Adrenal gland (tissue), 5 donors: ENCODE measurements around the gene KRTAP5-11.
"Not testable (repeated sequence)": the region's sequence is repeated elsewhere in the genome, so short reads cannot be mapped to it uniquely, and the experiment has no call there.

ENCODE experiments used
- POLR2A ChIP-seq, 2 donors: fragments of 450-650 bp; IDR thresholded peaks; one replicate each; pipeline ENCODE4 v1.6.1; 2017; ENCODE audit warnings: antibody characterized with exemption in 2 of 2, mild to moderate bottlenecking in 2 of 2, moderate library complexity in 1 of 2
- TF ChIP-seq, protein P1 (sequence below), 6 experiments: fragments of 450-650 bp in 4 of 6; fragments of 200-600 bp in 2 of 6; sonication (generic) in 1 of 6; IDR thresholded peaks; 1 replicate in 5 of 6; 2 replicates in 1 of 6; pipeline versions ENCODE4 v1.5.1 to v1.8.0; 2016 to 2021; ENCODE audit warnings: antibody characterized with exemption in 6 of 6, mild to moderate bottlenecking in 2 of 6, moderate library complexity in 1 of 6
- donor health status: DM: no; HTN: no; CAD: no.

DNA sequence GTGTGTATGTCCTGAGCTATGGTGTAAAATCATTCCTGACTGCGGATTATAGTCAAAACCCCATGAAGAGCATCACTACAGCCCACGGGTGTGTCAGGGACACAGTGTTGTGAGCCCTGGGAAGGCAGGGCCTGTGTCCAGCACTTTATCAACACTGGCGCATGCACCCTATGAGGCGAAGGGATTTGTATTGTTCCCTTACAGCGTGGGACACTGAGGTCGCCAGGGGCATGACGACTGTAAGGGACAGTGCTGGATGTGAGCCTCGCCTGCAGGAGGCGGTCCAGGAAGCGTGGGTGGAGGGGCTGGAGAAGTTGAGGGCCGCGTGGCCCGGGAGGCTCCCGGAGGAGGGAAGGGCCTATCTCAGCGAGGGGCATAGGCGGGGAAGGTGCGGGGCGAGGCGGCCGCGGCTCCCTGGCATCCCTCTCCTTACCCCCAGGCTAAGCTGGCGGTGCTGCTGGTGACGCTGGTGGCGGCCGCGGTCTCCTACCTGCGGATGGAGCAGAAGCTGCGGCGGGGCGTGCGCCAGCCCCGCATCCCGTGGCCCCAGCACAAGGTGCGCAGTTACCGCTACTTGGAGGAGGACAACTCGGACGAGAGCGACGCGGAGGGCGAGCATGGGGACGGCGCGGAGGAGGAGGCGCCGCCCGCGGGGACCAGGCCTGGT lies 24.3 kb upstream of the KRTAP5-11 start:
- TF ChIP-seq, protein P1, sequence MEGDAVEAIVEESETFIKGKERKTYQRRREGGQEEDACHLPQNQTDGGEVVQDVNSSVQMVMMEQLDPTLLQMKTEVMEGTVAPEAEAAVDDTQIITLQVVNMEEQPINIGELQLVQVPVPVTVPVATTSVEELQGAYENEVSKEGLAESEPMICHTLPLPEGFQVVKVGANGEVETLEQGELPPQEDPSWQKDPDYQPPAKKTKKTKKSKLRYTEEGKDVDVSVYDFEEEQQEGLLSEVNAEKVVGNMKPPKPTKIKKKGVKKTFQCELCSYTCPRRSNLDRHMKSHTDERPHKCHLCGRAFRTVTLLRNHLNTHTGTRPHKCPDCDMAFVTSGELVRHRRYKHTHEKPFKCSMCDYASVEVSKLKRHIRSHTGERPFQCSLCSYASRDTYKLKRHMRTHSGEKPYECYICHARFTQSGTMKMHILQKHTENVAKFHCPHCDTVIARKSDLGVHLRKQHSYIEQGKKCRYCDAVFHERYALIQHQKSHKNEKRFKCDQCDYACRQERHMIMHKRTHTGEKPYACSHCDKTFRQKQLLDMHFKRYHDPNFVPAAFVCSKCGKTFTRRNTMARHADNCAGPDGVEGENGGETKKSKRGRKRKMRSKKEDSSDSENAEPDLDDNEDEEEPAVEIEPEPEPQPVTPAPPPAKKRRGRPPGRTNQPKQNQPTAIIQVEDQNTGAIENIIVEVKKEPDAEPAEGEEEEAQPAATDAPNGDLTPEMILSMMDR (IDR thresholded peaks at IDR 0.05), result not testable (repeated sequence)
- not testable (repeated sequence) for TF ChIP-seq POLR2A (IDR thresholded peaks at IDR 0.05)
